ENCODE measurements around the gene S100A13.

DNA sequence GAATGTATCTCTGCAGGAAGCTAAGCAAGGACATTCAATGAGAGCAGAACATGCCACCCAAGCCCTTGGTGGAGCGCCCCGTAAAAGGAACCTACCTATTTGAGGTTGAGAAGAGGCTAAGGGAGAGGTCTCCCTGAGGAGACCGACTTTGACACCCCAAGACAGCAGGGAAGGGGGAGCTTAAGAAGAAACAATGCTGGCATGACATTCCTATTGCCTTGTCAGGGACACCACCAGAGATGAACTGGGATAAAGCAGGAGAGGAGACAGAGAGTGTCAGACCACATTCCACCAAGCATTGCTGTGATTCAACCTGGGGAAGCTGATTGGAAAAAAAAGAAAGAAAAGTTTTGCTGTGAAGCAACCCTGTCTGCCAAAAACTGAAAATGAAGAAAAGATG lies 48.4 kb downstream of the S100A13 start:
- TF ChIP-seq GABPA (IDR thresholded peaks at IDR 0.05; ENCODE audit: low read depth) (no peak), FOXK2 (IDR thresholded peaks at IDR 0.05) (no peak), ZBTB33 (IDR thresholded peaks at IDR 0.05) (no peak), YBX1 (IDR thresholded peaks at IDR 0.05) (no peak), EZH2 (IDR thresholded peaks at IDR 0.05; ENCODE audit: borderline replicate concordance, control insufficient read depth, low read depth, low read length) (no peak), NR2C1 (IDR thresholded peaks at IDR 0.05) (no peak), POLR2A (IDR thresholded peaks at IDR 0.05; ENCODE audit: low read depth, low read length) (no peak), KDM1A (IDR thresholded peaks at IDR 0.05; ENCODE audit: borderline replicate concordance) (no peak)
